Calu3 (cell line): ENCODE results near the gene LIAS. TPM values are rescaled to one million over a fixed set of nuclear protein-coding genes. Genes with fewer than 3 reads are reported as not detected.
A peak's percentile ranks its signal among the peaks of the same experiment; 100 is the strongest.
"Not testable (repeated sequence)": the region's sequence is repeated elsewhere in the genome, so short reads cannot be mapped to it uniquely, and the experiment has no call there.

ENCODE experiments used
- BruUV-seq: library from RNA; stranded (reverse); fragments of 400-500 nt; replicated peaks from 2 replicates; lab custom pipeline; 2021; lab: Mats Ljungman, UMichigan
- CTCF ChIA-PET: fragments of 300-600 bp; sonication (Branson Sonifier 250); formaldehyde crosslinking; loops from one replicate; lab custom pipeline; 2022; ENCODE audit warnings: antibody characterized with exemption; lab: Charles Lee
- DNase-seq: peaks from one replicate; pipeline ENCODE4 v3.0.0; 2022
- H3K27ac Mint-ChIP-seq: one replicate; pipeline ENCODE4 v1.8.0; 2022; ENCODE audit warnings: mixed read lengths; ENCODE audit not compliant: unreplicated experiment
- H3K27me3 Mint-ChIP-seq: one replicate; pipeline ENCODE4 v1.8.0; 2022; ENCODE audit warnings: mixed read lengths; ENCODE audit not compliant: unreplicated experiment
- H3K36me3 Mint-ChIP-seq: one replicate; pipeline ENCODE4 v1.8.0; 2022; ENCODE audit warnings: mild to moderate bottlenecking, moderate library complexity, mixed read lengths; ENCODE audit not compliant: insufficient read depth, unreplicated experiment
- H3K4me1 Mint-ChIP-seq: one replicate; pipeline ENCODE4 v1.8.0; 2022; ENCODE audit warnings: mild to moderate bottlenecking, low read depth, mixed read lengths; ENCODE audit not compliant: unreplicated experiment
- H3K4me3 Mint-ChIP-seq: one replicate; pipeline ENCODE4 v1.8.0; 2022; ENCODE audit warnings: mild to moderate bottlenecking, low read depth, moderate library complexity, mixed read lengths; ENCODE audit not compliant: unreplicated experiment
- H3K9me3 Mint-ChIP-seq: one replicate; pipeline ENCODE4 v1.8.0; 2022; ENCODE audit warnings: low read depth, mixed read lengths; ENCODE audit not compliant: unreplicated experiment
- intact Hi-C: fragments of 100-400 bp; cut with micrococcal nuclease; formaldehyde crosslinking; loops from one replicate; pipeline ENCODE4 v1.10.0; 2022; ENCODE audit not compliant: unreplicated experiment
- total RNA-seq: library from RNA; stranded (reverse); gene quantifications from 2 replicates; pipeline ENCODE4 v1.2.3, GENCODE V29; 2022
- TF ChIP-seq, protein P1 (sequence below): fragments of 200-600 bp; IDR thresholded peaks from one replicate; pipeline ENCODE4 v1.8.0; 2022; ENCODE audit warnings: antibody characterized with exemption; ENCODE audit not compliant: unreplicated experiment

LIAS gene
- total RNA-seq, 1 experiment from 2014 or later = 10.0 TPM

DNA sequence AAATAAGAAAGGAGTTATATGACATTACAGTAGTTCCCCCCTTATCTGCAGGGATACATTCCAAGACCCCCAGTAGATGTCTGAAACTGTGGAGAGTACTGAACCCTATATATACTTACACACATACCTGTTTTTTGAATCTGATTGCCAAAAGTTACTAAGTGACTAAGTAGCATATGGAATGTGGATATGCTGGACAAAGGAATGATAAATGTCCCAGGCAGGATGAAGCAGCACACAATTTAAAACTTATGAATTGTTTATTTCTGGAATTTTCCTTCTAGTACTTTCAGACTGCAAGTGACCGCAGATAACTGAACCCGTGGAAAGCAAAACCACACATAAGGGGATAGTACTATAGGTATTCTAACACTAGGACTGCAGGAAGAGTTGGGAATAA is 45.7 kb downstream of the LIAS start:
- H3K27ac Mint-ChIP-seq = no peak overlapping the region
- no peaks in the 10 kb centered on the region for H3K4me1 Mint-ChIP-seq
- TF ChIP-seq, protein P1, sequence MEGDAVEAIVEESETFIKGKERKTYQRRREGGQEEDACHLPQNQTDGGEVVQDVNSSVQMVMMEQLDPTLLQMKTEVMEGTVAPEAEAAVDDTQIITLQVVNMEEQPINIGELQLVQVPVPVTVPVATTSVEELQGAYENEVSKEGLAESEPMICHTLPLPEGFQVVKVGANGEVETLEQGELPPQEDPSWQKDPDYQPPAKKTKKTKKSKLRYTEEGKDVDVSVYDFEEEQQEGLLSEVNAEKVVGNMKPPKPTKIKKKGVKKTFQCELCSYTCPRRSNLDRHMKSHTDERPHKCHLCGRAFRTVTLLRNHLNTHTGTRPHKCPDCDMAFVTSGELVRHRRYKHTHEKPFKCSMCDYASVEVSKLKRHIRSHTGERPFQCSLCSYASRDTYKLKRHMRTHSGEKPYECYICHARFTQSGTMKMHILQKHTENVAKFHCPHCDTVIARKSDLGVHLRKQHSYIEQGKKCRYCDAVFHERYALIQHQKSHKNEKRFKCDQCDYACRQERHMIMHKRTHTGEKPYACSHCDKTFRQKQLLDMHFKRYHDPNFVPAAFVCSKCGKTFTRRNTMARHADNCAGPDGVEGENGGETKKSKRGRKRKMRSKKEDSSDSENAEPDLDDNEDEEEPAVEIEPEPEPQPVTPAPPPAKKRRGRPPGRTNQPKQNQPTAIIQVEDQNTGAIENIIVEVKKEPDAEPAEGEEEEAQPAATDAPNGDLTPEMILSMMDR = no peak
- no peaks in the 10 kb centered on the region for H3K9me3 Mint-ChIP-seq
- H3K27me3 Mint-ChIP-seq = no peaks in the 10 kb centered on the region
- intact Hi-C loops = no loop called here
- CTCF ChIA-PET = no interaction called here
- no peak overlapping the region for H3K4me3 Mint-ChIP-seq
- no peak for DNase-seq
- no TSS peak for BruUV-seq
- peaks cover 44% of the 10 kb centered on the region for H3K36me3 Mint-ChIP-seq

DNA sequence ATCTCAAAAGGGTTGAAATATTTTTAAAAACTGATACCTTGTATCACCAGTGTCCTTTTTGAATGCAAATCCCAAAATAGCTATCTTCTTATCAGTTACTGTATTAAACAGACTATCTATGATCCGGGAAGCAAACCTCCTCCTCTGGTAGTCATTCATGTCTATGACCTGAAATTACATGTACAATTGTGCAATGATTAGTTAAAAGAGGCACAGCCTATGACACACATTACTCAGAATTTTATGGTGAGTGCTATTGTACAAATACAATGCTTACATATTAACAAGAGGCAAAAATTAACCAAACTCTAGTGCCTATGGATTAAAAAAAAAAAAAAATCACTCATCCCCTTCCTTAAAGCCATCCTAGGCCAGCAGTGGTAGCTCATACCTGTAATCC is 46.7 kb downstream of the LIAS start:
- CTCF ChIA-PET = interaction anchor here (0.6 to 0.7 kb wide), 2 partner anchors 730 to 1374 kb away, joined by 3 to 5 read pairs; no protein-coding TSS in a partner anchor
- TF ChIP-seq, protein P1 = no peak
- no peak for DNase-seq
- no peak overlapping the region for H3K27ac Mint-ChIP-seq
- H3K4me3 Mint-ChIP-seq = no peak overlapping the region
- no TSS peak for BruUV-seq
- H3K4me1 Mint-ChIP-seq = no peaks in the 10 kb centered on the region
- no peaks in the 10 kb centered on the region for H3K27me3 Mint-ChIP-seq
- H3K36me3 Mint-ChIP-seq = peaks cover 49% of the 10 kb centered on the region
- no peaks in the 10 kb centered on the region for H3K9me3 Mint-ChIP-seq
- intact Hi-C loops = no loop called here

DNA sequence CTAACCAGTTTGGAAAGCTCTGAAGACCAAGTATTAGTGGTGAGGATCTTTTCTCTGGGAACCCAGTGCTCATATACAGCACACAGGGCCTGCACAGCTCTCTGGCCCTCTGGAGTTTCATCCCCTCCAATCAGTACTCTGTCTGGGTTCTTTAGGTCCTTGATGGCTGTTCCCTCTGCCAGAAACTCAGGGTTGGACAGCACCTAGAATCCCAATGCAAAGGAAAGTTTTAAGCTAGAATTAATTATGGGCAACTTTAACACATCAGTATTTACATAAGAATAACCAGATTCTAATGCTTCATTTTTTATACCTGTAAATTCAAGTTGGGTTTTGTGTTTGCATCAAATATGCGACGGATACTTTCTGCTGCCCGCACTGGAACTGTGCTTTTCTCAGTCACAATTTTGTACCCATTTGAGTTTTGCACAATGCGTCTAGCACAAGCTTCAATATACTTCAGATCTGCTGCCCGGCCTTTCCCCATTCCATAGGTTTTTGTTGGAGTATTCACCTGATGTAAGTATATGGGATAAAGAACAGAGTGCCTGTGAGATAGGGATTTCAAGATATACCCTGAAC is 51.6 kb downstream of the LIAS start:
- Mint-ChIP-seq H3K27me3 (no peaks in the 10 kb centered on the region), H3K36me3 (peaks cover 34% of the 10 kb centered on the region), H3K27ac (no peak overlapping the region), H3K4me1 (no peaks in the 10 kb centered on the region), H3K4me3 (no peak overlapping the region), H3K9me3 (no peaks in the 10 kb centered on the region)
- BruUV-seq = TSS peak; percentile 35
- TF ChIP-seq, protein P1 = no peak
- CTCF ChIA-PET = no interaction called here
- no peak for DNase-seq
- intact Hi-C loops = no loop called here

DNA sequence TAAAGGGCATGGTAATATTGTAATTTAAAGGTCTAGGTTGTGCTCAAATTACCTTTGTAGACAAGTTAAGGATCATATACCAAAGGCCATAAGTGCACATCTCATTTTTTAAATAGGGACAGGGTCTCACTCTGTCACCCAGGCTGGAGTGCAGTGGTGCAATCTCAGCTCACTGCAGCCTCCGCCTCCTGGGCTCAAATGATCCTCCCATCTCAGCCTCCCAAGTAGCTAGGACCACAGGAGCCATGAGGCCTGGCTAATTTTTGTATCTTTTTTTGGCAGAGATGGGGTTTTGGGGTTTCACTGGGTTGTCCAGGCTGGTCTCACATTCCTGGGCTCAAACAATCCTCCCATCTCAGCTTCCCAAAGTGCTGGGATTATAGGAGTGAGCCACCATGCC is 55.4 kb downstream of the LIAS start:
- BruUV-seq, H3K4me3 Mint-ChIP-seq, H3K4me1 Mint-ChIP-seq, DNase-seq, H3K27me3 Mint-ChIP-seq, H3K27ac Mint-ChIP-seq, H3K9me3 Mint-ChIP-seq, intact Hi-C loops: not testable (repeated sequence)
- peaks cover 24% of the 10 kb centered on the region for H3K36me3 Mint-ChIP-seq
- CTCF ChIA-PET = interaction anchor here (1.2 kb wide), 1 partner anchor 13 kb away, joined by 5 read pairs; the partner anchor contains the start of gene UGDH

- Mint-ChIP-seq H3K27me3 (no peaks in the 10 kb centered on the region), H3K9me3 (no peaks in the 10 kb centered on the region), H3K4me3 (no peak overlapping the region), H3K4me1 (no peaks in the 10 kb centered on the region), H3K27ac (peak overlapping the region; percentile 67), H3K36me3 (peaks cover 20% of the 10 kb centered on the region)
- TF ChIP-seq, protein P1 = no peak
- CTCF ChIA-PET = interaction anchor here (1.2 kb wide), 1 partner anchor 12 kb away, joined by 5 read pairs; the partner anchor contains the start of gene UGDH
- DNase-seq = peak; percentile 17
- intact Hi-C loops = no loop called here
- BruUV-seq = no TSS peak
These were observed 56.1 kb downstream of the LIAS start for GRCh38 chr4:39514888-39515401.

DNA sequence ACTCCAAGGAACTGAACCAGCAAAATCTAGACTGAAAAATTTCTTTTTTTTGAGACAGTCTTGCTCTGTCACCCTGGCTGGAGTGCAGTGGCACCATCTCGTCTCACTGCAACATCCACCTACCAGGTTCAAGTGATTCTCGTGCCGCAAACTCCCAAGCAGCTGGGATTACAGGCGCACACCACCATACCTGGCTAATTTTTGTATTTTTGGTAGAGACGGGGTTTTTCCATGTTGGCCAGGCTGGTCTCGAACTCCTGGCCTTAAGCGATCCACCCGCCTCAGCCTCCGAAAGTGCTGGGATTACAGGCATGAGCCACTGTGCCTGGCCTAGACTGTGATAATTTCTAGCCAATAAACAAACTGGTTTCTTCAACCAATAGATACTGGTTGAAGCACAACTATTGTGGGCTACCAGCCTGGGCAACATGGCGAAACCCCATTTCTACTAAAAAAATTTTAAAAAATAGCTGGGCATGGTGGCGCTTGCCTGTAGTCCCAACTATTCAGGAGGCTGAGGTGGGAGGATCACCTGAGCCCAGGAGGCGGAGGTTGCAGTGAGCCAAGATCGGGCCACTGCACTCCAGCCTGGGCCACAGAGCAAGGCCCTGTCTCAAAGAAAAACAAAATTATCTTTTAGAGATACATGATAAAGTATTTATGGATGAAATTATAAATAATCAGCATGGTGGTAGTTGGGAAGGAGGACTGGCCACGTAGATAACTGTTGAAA is 57.0 kb downstream of the LIAS start:
- intact Hi-C loops, DNase-seq, BruUV-seq, H3K27me3 Mint-ChIP-seq, H3K4me1 Mint-ChIP-seq, H3K4me3 Mint-ChIP-seq, H3K9me3 Mint-ChIP-seq, H3K27ac Mint-ChIP-seq: not testable (repeated sequence)
- H3K36me3 Mint-ChIP-seq = peaks cover 11% of the 10 kb centered on the region
- CTCF ChIA-PET = interaction anchor here (1.2 kb wide), 1 partner anchor 11 kb away, joined by 5 read pairs; the partner anchor contains the start of gene UGDH
